T-helper 22 cell (primary cell): ENCODE data around the gene MYO3B.

ENCODE experiments used
- DNase-seq: peaks from one replicate; pipeline ENCODE4 v3.0.0-alpha.2; 2020; ENCODE audit warnings: low read depth

Gene MYO3B

DNA sequence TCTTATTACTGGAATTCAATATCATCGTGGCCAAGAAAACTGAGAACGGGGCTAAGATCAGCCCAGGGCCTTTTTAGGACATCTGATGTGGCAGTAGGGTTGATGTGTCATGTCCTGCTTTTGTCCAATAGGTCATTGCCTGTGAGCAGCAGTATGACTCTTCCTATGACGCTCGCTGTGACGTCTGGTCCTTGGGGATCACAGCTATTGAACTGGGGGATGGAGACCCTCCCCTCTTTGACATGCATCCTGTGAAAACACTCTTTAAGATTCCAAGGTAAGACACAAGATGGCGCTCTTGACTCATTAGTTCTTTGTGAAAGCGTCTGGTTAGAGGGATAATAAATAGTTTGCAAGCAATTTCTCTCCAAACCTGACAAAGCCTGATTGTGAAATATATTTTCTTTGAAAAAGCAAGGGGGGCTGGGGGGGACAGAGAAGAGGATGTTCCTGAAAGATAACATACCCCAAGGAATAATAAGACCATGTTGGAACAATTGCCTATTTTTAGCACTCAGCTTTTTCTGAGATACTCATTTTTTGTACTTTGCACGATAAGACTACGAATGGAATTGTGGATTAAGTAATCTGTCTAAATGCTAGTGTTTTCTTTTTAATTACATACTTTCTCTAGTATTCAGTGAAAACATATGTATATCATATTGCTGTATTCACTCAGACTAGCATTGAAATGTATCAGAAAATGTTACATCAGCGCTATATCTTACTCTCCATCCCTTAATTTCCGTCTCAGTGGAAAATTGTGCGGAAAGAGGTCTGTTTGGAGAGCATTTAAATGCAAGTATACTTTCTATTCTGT lies 58.1 kb downstream of the MYO3B start:
- no peak for DNase-seq

DNA sequence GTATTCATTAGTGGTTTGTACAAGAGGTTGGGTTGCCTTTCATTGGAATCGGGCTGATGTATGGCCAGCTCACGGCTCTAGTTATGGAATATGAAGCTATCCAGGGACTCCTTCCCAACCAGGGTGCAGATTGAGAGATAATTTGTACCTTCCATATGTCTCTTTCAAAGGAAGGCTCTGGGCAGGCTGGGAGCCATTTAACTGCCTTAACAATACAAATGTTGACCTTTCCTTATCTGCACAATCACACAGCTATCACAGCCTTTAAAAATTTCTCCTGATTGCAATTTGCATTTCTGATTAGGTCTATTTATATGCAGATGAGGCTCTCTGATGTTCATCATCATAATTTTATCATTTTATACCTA lies 58.7 kb downstream of the MYO3B start:
- no peak for DNase-seq

DNA sequence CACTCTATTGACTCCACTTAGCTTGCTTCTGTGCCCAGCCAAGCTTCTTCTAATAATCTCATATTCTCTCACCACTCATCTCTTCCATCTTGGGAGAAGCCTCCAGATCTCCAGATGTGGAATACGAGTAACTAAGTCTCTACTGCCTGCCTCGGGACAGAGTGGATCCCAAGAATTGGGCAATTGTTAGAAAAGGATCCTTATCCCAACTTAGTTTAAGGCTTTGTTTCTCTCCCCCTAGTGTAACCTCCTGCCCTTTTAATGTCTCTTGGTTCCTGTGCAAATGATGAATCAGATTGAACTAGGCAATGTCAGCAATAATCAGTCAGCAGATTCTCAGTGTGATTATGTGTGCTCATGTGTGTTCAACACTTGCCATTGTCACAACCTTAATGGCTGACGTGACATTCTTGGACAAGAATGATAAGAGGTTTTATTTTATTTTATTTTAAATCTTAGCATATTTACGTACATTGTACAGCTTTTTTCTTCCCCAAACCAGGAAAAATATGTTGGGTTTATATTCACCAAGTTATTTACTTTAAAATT lies 59.7 kb downstream of the MYO3B start:
- no peak for DNase-seq

DNA sequence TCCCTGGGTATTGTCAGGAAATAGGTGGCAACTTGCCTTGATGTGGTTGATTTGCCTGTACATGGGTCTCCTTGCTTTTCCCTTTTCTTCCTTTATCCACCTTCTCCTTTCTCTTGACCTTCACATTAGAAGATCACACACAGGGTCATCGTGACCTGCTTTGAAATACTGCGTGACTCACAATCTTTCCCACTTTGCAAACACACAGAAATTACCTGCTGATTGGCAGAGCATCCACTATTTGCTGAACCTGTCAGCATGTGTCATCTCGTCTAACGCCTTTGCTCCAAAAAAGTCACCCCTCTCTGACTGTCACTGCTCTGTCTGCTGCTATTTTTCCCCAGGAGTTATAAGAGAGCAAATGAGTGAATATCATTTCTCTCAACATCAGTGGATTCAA lies 60.8 kb downstream of the MYO3B start:
- no peak for DNase-seq

DNA sequence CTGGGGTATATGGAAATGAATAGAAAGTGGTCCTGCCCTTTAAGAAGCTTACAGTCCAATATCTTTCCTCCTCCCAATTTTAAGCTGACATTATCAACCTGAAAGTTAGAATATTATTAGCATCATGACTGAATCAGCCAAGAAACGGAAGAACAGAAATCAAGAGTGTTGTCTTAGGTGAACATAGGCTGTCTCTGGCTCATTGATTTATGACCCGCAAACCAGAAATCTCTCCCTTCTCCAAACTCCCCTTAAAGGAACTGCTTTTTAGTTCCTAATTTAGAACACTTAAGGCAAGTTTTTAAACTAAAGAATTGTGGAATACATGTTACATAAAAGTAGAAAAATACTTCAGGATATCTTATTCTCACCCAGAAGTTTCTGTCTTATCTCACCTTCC lies 62.7 kb downstream of the MYO3B start:
- no peak for DNase-seq

DNA sequence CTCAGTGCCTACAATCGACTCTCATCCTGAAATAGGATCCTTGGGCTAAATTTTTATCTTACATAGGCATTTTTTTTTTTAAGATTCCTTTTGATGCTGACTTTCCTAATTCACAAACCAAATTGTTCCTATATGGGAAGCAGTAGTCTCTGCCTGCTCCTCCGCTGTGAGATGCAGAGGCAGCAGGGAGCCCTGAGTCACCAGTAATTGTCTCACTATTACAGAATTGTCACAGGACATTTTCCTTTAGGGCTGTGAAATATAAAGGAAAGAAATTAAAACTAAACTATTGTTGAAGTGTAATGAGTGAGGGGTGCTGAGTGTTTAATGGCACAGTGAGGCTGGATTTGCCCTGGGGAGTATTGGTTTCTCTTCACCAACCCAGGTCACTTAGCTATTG lies 63.8 kb downstream of the MYO3B start:
- DNase-seq = no peak

DNA sequence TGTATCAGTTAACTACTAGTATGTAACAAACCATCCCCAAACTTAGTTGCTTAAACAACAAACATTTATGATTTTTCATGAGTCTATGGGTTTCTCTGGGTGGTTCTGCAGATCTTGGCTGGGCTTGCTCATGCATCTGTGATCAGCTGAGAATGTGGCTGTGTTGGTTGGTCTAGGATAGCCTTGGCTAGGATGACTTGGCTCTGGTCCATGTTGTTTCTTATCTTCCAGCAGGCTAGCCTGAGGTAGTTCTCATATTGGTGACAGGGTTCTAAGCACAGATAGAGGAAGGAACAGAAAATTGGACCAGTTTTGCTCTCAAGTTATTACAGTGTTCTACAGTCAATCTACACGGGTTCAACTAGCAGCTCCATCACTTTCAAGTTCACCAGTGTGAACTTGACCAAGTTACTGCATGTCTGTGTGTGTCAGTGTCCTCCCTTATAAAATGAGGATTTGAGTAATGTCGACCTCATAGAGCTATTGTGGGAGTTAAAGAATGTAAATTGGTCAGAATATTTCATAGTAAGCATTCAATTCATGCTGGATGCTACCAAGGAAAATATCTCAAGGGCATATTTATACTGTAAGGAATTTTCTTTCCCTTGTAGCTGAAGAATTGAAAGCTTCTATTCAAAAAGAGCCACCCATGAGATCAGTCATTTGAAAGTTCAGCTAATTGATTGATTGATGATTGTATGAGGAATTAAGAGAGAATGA lies 65.3 kb downstream of the MYO3B start:
- no peak for DNase-seq

DNA sequence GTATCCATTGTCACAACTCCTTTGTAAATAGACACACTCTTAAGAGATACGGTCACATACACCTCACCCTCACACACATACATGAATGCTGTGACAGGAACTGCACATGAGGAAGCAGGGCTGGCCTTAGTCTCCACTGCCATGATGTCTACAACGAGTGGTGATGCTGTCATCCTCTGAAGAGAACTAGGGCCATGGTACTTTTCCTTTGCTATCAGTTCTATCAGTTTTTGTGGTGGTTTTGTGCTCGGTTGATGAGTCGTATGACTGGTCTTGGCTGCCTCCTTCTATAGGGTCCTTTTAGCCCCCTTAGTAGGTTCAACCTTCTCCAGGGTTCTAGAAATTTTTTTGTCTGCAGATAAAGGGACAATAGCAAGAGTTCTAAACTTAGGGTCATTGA lies 66.0 kb downstream of the MYO3B start:
- no peak for DNase-seq

DNA sequence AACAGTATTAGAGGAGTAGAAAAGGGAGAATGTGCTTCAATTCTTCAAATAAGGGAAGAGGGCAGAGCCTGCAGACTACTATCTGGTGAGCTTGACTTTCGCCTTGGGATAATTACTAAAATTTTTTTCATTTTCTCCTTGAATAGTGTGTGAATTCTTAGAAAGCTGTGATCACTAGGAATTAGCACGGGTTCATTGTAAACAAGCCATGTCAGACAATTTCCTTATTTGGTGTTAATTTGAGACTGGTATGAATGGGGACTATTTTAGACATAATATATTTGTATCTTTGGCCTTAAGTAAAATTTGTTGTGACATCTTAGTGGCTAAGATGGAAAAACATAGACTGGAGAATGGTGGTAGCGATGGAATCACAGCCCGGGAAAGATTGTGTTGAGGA lies 66.6 kb downstream of the MYO3B start:
- DNase-seq = no peak

DNA sequence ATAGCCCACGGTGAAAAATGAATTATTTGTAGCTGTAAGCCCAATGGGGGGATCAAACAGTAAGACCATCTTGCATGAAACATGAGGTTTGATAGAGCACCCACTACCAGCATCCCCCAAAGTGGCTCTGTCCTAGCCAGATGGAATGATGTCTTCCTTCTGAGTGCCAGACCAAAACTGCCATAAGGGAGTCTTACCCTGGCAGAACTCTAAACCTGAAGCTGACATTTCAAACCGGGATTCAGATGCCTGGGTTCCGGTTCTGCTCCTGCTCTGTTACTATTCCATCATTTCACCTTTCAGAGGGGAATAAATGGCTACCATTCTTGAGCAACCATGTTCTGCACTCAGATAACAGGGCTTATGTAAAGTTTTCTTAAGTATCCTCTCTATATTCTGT lies 67.4 kb downstream of the MYO3B start:
- no peak for DNase-seq

DNA sequence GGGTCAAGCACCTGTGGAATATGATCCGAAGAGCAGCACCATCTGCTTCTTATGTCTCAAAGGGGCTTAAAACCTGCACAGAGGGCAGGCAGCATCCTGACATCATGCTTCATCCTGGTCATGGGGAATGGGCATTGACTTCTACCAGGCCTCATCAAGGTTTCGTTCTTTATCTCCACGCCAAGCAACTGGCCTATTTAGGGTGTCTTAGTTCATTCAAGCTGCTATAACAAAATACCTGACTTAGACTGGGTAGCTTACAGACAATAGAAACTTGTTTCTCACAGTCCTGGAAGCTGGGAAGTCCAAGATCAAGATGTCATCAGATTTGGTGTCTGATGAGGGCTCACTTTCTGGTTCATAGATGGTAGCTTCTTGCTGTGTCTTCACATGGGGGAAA lies 69.4 kb downstream of the MYO3B start:
- DNase-seq = no peak

DNA sequence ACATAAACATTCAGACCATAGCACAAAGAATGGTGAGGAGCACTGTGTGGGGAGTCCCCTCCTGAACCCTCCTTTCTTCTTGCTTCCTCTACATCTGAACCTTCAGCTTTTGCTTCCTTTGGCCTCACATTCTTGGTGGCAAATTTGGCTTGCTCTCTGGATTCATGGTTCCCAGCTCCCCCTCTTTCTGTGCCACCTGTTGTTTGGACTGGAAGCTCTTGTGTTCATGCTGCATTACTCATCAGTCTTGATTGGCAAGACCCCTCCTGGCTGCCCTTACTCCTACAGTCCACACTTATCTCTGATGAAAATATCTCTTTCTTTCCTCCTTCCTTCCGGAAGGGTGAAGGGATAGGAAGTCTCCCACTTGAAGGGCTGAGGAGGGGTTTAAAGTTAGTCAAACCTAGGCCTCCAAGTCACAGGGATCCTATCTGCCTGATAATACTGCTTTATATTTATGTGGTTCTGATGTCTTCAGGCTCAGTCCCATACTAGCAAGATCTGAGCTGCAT lies 70.0 kb downstream of the MYO3B start:
- DNase-seq = no peak

DNA sequence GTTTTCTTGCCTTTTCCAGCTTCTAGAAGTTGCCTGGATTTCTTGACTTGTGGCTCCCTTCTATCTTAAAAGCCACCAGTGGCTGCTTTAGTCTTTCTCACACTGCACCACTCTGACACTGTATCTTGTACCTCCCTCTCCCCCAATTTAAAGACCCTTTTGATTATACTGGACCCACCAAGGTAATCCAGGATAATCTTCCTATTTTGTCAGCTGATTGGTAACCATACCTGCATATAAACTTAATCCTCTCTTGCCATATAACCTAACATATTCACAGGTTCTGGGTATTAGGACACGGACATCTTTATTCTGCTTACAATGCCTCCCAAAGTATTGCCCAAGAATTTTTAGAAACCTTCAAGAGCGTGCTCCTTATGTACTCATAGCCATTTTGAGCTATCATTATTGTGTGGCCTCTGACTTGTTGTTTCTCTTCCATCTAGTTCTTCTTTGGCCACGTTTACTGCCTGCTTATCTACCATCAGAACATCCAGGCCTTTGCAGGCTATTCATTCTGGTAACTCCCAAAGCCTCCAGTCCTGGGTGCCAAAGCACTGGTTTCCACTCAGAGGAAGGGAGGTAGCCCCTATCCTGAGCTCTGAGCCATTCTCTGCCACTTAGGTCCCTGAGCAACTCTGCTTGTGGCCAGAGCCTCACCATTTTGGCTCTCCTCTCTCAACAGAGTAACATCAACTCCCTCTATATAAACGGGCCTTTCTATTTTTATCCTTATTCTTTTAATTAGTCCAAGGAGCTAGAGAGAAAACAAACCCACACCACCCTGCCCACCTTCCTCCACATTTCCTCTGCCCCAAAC lies 70.8 kb downstream of the MYO3B start:
- DNase-seq = no peak

DNA sequence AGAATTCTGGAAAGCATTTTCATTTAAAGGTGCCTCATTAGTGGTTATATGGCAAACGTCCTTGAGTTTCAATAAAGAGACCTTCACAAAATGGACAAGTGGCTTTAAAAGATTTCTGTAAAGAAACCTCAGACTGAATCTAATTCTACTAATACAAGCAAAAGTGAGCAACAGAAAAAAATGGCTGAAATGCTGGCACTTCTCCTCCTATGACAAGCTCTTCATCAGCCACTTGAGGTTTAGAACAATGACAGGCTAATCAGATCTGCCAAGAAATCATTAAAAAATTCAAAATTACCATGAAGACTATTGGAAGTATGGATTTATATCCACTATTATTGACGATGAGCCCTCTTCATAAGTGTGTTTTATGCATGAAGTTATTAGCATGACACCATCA lies 71.8 kb downstream of the MYO3B start:
- DNase-seq = no peak

DNA sequence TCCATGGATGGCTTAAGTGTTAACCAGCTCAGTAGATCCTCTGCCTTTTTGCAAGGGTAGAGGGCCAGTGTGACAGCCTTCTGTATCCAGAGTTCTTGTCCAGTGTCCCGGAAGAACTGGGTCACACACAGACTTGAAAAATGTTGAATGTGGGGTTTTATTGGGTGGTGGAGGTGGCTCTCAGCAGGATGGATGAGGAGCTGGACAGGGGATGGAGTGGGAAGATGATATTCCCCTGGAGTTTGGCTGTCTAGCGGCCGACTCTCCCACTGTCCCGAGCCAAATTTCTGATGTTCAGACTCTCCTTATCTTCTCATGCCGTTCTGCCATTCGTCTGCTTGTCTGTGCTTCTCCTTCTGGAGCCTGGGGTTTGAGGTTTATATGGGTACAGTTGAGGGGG lies 72.6 kb downstream of the MYO3B start:
- no peak for DNase-seq

DNA sequence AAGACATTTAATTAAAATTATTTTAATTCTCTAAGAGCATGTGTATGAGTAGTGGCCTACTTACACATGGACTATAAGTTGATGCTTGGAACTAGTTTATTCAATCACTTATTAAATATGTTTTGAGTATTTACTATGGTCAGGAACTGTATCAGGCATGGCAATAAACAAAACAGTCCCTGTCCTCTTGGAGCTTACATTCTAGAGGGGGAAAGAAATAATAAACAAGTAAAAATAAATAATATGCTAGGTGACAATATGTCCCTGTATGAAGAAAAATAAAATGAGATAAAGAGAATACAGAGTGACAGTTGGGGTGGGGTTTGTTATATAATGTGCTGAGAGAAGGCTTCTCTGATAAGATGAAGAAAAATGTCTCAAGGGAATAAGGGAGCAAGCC lies 74.5 kb downstream of the MYO3B start:
- no peak for DNase-seq

DNA sequence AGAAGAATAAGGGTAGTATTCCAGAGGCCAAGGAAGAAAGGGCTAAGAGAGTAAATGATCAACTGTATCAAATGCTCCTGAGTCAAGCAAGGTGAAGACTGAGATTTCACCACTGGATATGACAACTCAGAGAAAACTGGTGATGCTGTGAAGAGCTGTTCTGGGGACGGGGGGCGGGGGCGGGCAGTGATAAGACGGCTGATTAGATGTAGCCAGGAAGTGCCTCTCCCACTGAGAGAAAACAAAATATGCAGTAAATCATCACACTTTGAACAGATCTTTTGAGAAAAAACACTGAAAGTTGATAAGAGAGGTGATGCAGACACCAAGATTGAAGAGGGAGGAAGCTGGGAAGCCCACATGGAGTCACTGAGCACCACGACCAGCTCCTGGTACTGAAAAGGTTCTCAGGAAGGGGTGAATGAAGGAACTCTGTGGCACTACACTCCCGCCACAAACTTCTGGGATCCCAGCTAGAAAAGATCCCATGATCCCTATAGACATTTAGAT lies 75.8 kb downstream of the MYO3B start:
- no peak for DNase-seq

DNA sequence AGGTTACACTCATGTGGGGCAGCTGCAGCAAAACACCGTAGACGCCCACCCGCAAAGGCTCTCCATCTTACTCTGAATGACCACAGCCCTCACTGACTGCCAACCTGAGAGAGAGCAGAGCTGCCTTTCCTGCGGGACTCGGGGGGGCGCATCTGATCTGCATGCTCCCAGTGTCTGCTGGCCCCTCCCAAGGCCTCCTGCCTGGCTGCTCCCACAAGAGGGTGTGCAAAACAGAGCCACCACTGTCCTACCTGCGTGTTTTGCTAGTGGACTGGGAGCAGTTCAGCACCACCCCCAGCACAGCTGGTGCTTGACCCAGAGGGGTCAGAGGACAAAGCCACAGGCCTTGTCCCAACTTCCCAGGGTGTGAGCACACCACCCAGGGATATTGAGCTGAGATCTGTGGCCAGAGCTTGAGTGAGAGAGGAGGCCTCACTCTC lies 76.4 kb downstream of the MYO3B start:
- no peak for DNase-seq

DNA sequence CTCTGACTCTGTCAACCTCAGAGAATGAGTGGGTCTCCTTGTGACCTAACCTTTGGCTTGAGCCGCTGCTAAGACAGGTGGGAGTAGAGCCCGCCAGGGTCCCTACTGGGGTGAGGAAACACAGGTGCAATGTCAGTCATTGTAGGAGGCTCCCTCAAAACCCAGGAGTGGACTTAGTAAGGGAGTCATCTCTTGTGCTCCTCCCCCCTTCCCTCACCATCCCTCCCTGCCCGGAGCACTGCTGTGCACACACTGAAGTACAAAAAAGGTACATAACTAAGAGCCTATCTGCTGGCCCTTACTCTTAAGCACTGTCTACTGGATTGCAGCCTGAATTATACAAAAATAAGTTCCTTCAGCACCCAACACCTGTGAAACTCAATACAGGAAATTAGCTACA lies 77.2 kb downstream of the MYO3B start:
- no peak for DNase-seq

DNA sequence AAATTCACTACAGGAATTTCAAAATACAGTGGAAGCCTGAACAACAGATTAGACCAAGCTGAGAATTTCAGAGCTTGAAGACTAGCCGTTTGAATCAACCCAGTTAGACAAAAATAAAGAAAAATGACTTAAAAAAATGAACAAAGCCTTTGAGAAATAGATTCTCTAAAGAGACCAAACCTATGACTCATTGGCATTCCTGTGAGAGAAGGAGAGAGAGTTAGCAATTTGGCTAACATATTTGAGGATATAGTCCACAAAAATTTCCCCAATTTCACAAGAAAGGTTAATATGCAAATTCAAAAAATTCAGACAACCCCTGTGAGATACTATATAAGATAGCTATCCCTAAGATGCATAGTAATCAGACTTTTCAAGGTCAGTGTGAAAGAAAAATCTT lies 78.0 kb downstream of the MYO3B start:
- no peak for DNase-seq

DNA sequence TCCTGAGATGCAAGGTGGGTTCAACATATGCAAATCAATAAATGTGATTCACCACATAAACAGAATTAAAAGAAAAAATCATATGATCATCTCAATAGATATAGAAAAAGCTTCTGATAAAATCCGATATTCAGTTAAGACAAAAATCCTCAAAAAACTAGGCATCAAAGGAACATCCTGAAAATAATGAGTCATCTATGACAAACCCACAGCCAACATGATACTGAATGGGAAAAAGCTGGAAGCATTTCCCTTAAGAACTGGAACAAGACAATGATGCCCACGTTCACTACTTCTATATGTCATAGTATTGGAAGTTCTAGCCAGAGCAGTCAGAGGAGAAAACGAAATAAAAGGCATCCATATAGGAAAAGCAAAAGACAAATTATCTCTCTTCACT lies 80.4 kb downstream of the MYO3B start:
- DNase-seq = no peak

DNA sequence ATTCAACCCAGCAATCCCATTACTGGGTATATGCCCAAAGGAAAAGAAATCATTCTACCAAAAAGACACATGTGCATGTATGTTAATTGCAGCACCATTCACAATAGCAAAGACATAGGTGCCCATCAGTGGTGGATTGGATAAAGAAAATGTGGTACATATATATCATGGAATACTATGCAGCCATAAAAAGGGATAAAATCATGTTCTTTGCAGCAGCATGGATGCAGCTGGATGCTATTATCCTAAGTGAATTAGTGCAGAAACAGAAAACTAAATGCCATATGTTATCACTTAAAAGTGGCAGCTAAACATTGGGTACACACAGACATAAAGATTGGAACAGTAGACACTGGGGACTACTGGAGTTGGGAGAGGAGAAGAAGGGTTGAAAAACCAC lies 82.2 kb downstream of the MYO3B start:
- no peak for DNase-seq
